IMR-90 (cell line): ENCODE results near the gene SPEF2. TPM values are rescaled to one million over a fixed set of nuclear protein-coding genes. Genes with fewer than 3 reads are reported as not detected.

Experiments used
- ATAC-seq: fragments of 200-7000 bp; cut with Tn5 transposase; 2 replicates; pipeline ENCODE4 v1.9.1; 2020; ENCODE audit warnings: low read depth, mild to moderate bottlenecking, moderate library complexity
- BruUV-seq: library from RNA; stranded (reverse); fragments of 400-500 nt; replicated peaks from 2 replicates; lab custom pipeline; 2021; lab: Mats Ljungman, UMichigan
- CTCF ChIA-PET: fragments of 300-600 bp; formaldehyde crosslinking; extraction: SDS; loops from one replicate; lab custom pipeline; 2021; ENCODE audit warnings: antibody characterized with exemption; lab: Yijun Ruan, JAX
- POLR2A ChIA-PET: fragments of 300-600 bp; sonication (Branson Sonifier 250); formaldehyde crosslinking; loops from one replicate; lab custom pipeline; 2022; ENCODE audit warnings: antibody characterized with exemption; ENCODE audit not compliant: unreplicated experiment; lab: Charles Lee
- DNase-seq: peaks from one replicate; pipeline ENCODE4 v3.0.0; 2013
- H2AFZ ChIP-seq: replicated peaks from 2 replicates; pipeline ENCODE3; 2013; ENCODE audit warnings: low read length, mild to moderate bottlenecking; ENCODE audit not compliant: poor library complexity
- H2AK5ac ChIP-seq: 2 replicates; pipeline ENCODE4 v1.6.1; 2013; ENCODE audit warnings: low read depth, low read length, inconsistent platforms
- H2AK9ac ChIP-seq: replicated peaks from 2 replicates; pipeline ENCODE3; 2013; ENCODE audit warnings: mild to moderate bottlenecking, low read depth, low read length, moderate library complexity; ENCODE audit not compliant: poor library complexity
- H2BK120ac ChIP-seq: 2 replicates; pipeline ENCODE4 v1.6.1; 2013; ENCODE audit warnings: low read depth, low read length, inconsistent platforms
- H2BK15ac ChIP-seq: 3 replicates; pipeline ENCODE4 v1.6.1; 2013; ENCODE audit warnings: low read depth, low read length, inconsistent platforms
- H2BK20ac ChIP-seq: 2 replicates; pipeline ENCODE4 v1.6.1; 2013; ENCODE audit warnings: low read depth, mild to moderate bottlenecking, inconsistent platforms, low read length, moderate library complexity
- H2BK5ac ChIP-seq: 2 replicates; pipeline ENCODE4 v1.6.1; 2013; ENCODE audit warnings: mild to moderate bottlenecking, low read depth, low read length, inconsistent platforms; ENCODE audit not compliant: poor library complexity, severe bottlenecking
- H3K14ac ChIP-seq: replicated peaks from 2 replicates; pipeline ENCODE4 v1.6.1; 2013; ENCODE audit warnings: low read depth, low read length, inconsistent platforms
- H3K18ac ChIP-seq: 2 replicates; pipeline ENCODE4 v1.6.1; 2013; ENCODE audit warnings: low read depth, low read length, control low read depth
- H3K23ac ChIP-seq: 2 replicates; pipeline ENCODE4 v1.6.1; 2013; ENCODE audit warnings: low read depth, low read length, inconsistent platforms
- H3K27ac ChIP-seq: 2 replicates; pipeline ENCODE4 v1.5.1; 2013; ENCODE audit warnings: mild to moderate bottlenecking, control low read depth, low read length; ENCODE audit not compliant: insufficient read depth
- H3K27me3 ChIP-seq: 2 replicates; pipeline ENCODE4 v1.6.1; 2013; ENCODE audit warnings: low read length; ENCODE audit not compliant: control insufficient read depth, insufficient read depth
- H3K36me3 ChIP-seq: 2 replicates; pipeline ENCODE4 v1.6.1; 2013; ENCODE audit warnings: low read length, mixed read lengths; ENCODE audit not compliant: control insufficient read depth, insufficient read depth
- H3K4ac ChIP-seq: 2 replicates; pipeline ENCODE4 v1.6.1; 2013; ENCODE audit warnings: low read depth, low read length, inconsistent platforms
- H3K4me1 ChIP-seq: 2 replicates; pipeline ENCODE4 v1.6.1; 2013; ENCODE audit warnings: low read length, mixed read lengths; ENCODE audit not compliant: control insufficient read depth, insufficient read depth
- H3K4me2 ChIP-seq: 2 replicates; pipeline ENCODE4 v1.6.1; 2013; ENCODE audit warnings: low read depth, mild to moderate bottlenecking, control low read depth, low read length, moderate library complexity
- H3K4me3 ChIP-seq: 2 replicates; pipeline ENCODE4 v1.5.1; 2013; ENCODE audit warnings: low read depth, mild to moderate bottlenecking, control low read depth, low read length, moderate library complexity; ENCODE audit not compliant: insufficient read depth
- H3K56ac ChIP-seq: 2 replicates; pipeline ENCODE4 v1.6.1; 2013; ENCODE audit warnings: low read length, inconsistent platforms; ENCODE audit not compliant: insufficient read depth; ENCODE audit errors: extremely low read depth
- H3K79me1 ChIP-seq, 2 experiments: 2 replicates each; pipeline ENCODE4 v1.6.1; 2013; ENCODE audit warnings: low read length in 2 of 2, inconsistent platforms in 1 of 2, low read depth in 1 of 2
- H3K9ac ChIP-seq: 2 replicates; pipeline ENCODE4 v1.6.1; 2013; ENCODE audit warnings: low read depth, low read length, control low read depth
- H3K9me1 ChIP-seq: 2 replicates; pipeline ENCODE4 v1.6.1; 2013; ENCODE audit warnings: low read length, inconsistent platforms; ENCODE audit not compliant: insufficient read depth
- H3K9me3 ChIP-seq: 2 replicates; pipeline ENCODE4 v1.6.1; 2013; ENCODE audit warnings: low read length; ENCODE audit not compliant: control insufficient read depth, insufficient read depth
- H4K20me1 ChIP-seq: 2 replicates; pipeline ENCODE4 v1.6.1; 2013; ENCODE audit warnings: low read length, inconsistent platforms; ENCODE audit not compliant: insufficient read depth
- H4K5ac ChIP-seq: 2 replicates; pipeline ENCODE4 v1.6.1; 2013; ENCODE audit warnings: mild to moderate bottlenecking, low read depth, low read length, control low read depth
- H4K8ac ChIP-seq, 2 experiments: 2 replicates each; pipeline ENCODE4 v1.6.1; 2013; ENCODE audit warnings: low read depth in 2 of 2, low read length in 2 of 2, control low read depth in 1 of 2, inconsistent platforms in 1 of 2
- H4K91ac ChIP-seq: 2 replicates; pipeline ENCODE4 v1.6.1; 2013; ENCODE audit warnings: low read depth, low read length, inconsistent platforms; ENCODE audit not compliant: insufficient read depth
- BHLHE40 ChIP-seq: fragments of 150-350 bp; IDR thresholded peaks from 2 replicates; pipeline ENCODE4 v1.6.1; 2016; ENCODE audit warnings: mild to moderate bottlenecking, low read depth, low read length
- CEBPB ChIP-seq: IDR thresholded peaks from 2 replicates; pipeline ENCODE4 v1.6.1; 2012; ENCODE audit warnings: low read depth, low read length, improper control_type of control experiment
- CHD1 ChIP-seq: IDR thresholded peaks from 2 replicates; pipeline ENCODE4 v1.6.1; 2012; ENCODE audit warnings: low read depth, low read length, improper control_type of control experiment
- ELK1 ChIP-seq: fragments of 150-350 bp; IDR thresholded peaks from 2 replicates; pipeline ENCODE4 v1.6.1; 2016; ENCODE audit warnings: low read depth, mild to moderate bottlenecking, low read length, moderate library complexity, borderline replicate concordance
- FOS ChIP-seq: fragments of 150-350 bp; IDR thresholded peaks from 2 replicates; pipeline ENCODE4 v1.6.1; 2016; ENCODE audit warnings: low read depth, low read length
- MAFK ChIP-seq: IDR thresholded peaks from 2 replicates; pipeline ENCODE4 v1.6.1; 2012; ENCODE audit warnings: low read depth, low read length, improper control_type of control experiment
- MAZ ChIP-seq: IDR thresholded peaks from 2 replicates; pipeline ENCODE4 v1.6.1; 2012; ENCODE audit warnings: low read depth, mild to moderate bottlenecking, low read length, improper control_type of control experiment, moderate library complexity, borderline replicate concordance
- MXI1 ChIP-seq: IDR thresholded peaks from 2 replicates; pipeline ENCODE4 v1.6.1; 2012; ENCODE audit warnings: low read depth, mild to moderate bottlenecking, low read length, moderate library complexity, borderline replicate concordance
- NFE2L2 ChIP-seq: fragments of 150-350 bp; IDR thresholded peaks from 2 replicates; pipeline ENCODE4 v1.6.1; 2016; ENCODE audit warnings: low read depth, mild to moderate bottlenecking, low read length
- POLR2A ChIP-seq: IDR thresholded peaks from 2 replicates; pipeline ENCODE4 v1.6.1; 2012; ENCODE audit warnings: mild to moderate bottlenecking, low read depth, low read length
- RAD21 ChIP-seq: IDR thresholded peaks from 2 replicates; pipeline ENCODE4 v1.6.1; 2012; ENCODE audit warnings: low read length, improper control_type of control experiment
- RCOR1 ChIP-seq: IDR thresholded peaks from 2 replicates; pipeline ENCODE4 v1.6.1; 2012; ENCODE audit warnings: mild to moderate bottlenecking, low read length, improper control_type of control experiment; ENCODE audit not compliant: insufficient replicate concordance
- RFX5 ChIP-seq: IDR thresholded peaks from 2 replicates; pipeline ENCODE4 v1.8.0; 2012; ENCODE audit warnings: low read depth, mild to moderate bottlenecking, low read length, moderate library complexity
- SMC3 ChIP-seq: fragments of 150-350 bp; IDR thresholded peaks from 2 replicates; pipeline ENCODE4 v1.6.1; 2016; ENCODE audit warnings: low read depth, mild to moderate bottlenecking, antibody characterized with exemption, low read length, moderate library complexity
- USF2 ChIP-seq: fragments of 150-350 bp; IDR thresholded peaks from 2 replicates; pipeline ENCODE4 v1.6.1; 2017; ENCODE audit warnings: mild to moderate bottlenecking, antibody characterized with exemption, low read length, low read depth
- WGBS, 2 experiments: methylation state at CpG; one replicate each; pipeline versions ENCODE4 v1.1.5 to v1.1.7; 2013; ENCODE audit warnings: missing lambda C conversion rate in 2 of 2; ENCODE audit not compliant: insufficient read length in 1 of 2; ENCODE audit errors: extremely low coverage in 2 of 2; 5-methylcytosine and 5-hydroxymethylcytosine counted together
- dilution Hi-C: fragments of 300-500 bp; cut with HindIII; formaldehyde crosslinking; loops from one replicate; pipeline ENCODE4 v1.14.3; 2018; ENCODE audit warnings: low sequenced_read_pairs; ENCODE audit not compliant: unreplicated experiment
- in situ Hi-C: fragments of 300-500 bp; cut with MboI; formaldehyde crosslinking; loops from 3 replicates; pipeline ENCODE4 v1.14.3; 2019; ENCODE audit warnings: low sequenced_read_pairs, inconsistent platforms, mixed read lengths
- intact Hi-C: fragments of 100-400 bp; cut with micrococcal nuclease; formaldehyde crosslinking; loops from 2 replicates; pipeline ENCODE4 v1.10.0; 2022
- polyA plus RNA-seq, 3 experiments: library from polyadenylated mRNA; depleted of rRNA; stranded (reverse); fragments of >200 nt; gene quantifications; 2 replicates each; pipeline ENCODE4 v1.2.3, GENCODE V29; 2012; ENCODE audit warnings: low replicate concordance in 1 of 3
- total RNA-seq: library from RNA; depleted of rRNA; stranded (reverse); fragments of >200 nt; gene quantifications from 2 replicates; pipeline ENCODE4 v1.2.3, GENCODE V29; 2012
- TF ChIP-seq, protein P1 (sequence below): conservative IDR thresholded peaks from 2 replicates; pipeline ENCODE4 v1.5.1; 2012; ENCODE audit warnings: mild to moderate bottlenecking, low read depth, low read length, improper control_type of control experiment

The SPEF2 gene
- total and polyA plus RNA-seq, 2 of the 4 experiments (the other 2 are of a cell fraction): 1.7 to 2.3 TPM

DNA sequence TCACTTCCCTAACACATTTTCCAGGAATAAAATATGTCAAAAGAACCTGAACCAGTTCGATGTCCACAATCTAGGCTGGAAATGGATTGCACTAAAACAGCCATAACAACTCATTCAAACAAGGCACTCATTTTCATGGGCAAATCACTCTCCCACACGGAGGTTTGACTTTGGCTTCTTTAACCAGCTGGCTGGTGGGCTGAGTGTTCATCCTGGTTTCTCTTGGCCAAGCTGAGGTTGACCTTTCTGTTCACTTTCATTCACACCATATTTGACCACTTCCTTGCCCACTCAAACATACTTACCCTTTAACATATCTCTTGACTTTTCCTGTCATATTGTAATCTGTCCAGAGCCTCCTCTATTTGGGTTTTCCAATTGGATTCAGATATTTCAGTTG, 244.5 kb downstream of the SPEF2 start:
- Histone ChIP-seq H2AK9ac (no peak overlapping the region), H3K27me3 (no peaks in the 10 kb centered on the region), H4K20me1 (no peaks in the 10 kb centered on the region), H3K9ac (peak overlapping the region; percentile 9; the same call in 1 of the 2 replicates), H2AK5ac (peak overlapping the region; percentile 46; the same call in 1 of the 2 replicates), H4K91ac (peak overlapping the region; percentile 77), H2BK5ac (peak overlapping the region; percentile 87), H3K23ac (peak overlapping the region; percentile 70), H3K9me1 (peaks cover 6% of the 10 kb centered on the region; the same call in 1 of the 2 replicates), H3K36me3 (peaks cover 11% of the 10 kb centered on the region), H2AFZ (no peak overlapping the region), H3K4me2 (peak overlapping the region; percentile 34; the same call in 1 of the 2 replicates), H2BK120ac (peak overlapping the region; percentile 89), H3K4me1 (peaks cover 14% of the 10 kb centered on the region), H3K27ac (peak overlapping the region; percentile 61), H2BK20ac (peak overlapping the region; percentile 83), H3K56ac (peak overlapping the region; percentile 2; the same call in 1 of the 2 replicates), H3K79me1 (peaks cover 13 to 33% of the 10 kb centered on the region in 2 experiments), H4K8ac (peak overlapping the region; percentile 21 to 91; a peak in 3 of 4 replicates), H3K18ac (peak overlapping the region; percentile 97), H2BK15ac (peak overlapping the region; percentile 67; the same call in 2 of the 3 replicates), H3K4ac (peak overlapping the region; percentile 81), H3K9me3 (no peaks in the 10 kb centered on the region), H3K4me3 (no peak overlapping the region), H4K5ac (peak overlapping the region; percentile 91), H3K14ac (peak overlapping the region; percentile 90)
- DNase-seq (no peak), ATAC-seq (no peak)
- TF ChIP-seq MXI1 (no peak), NFE2L2 (no peak), MAFK (no peak), CEBPB (no peak), USF2 (no peak), CHD1 (no peak), POLR2A (no peak), FOS (no peak), ELK1 (no peak), MAZ (no peak), RAD21 (no peak), RCOR1 (no peak), SMC3 (no peak), BHLHE40 (no peak), RFX5 (no peak)
- TF ChIP-seq, protein P1, sequence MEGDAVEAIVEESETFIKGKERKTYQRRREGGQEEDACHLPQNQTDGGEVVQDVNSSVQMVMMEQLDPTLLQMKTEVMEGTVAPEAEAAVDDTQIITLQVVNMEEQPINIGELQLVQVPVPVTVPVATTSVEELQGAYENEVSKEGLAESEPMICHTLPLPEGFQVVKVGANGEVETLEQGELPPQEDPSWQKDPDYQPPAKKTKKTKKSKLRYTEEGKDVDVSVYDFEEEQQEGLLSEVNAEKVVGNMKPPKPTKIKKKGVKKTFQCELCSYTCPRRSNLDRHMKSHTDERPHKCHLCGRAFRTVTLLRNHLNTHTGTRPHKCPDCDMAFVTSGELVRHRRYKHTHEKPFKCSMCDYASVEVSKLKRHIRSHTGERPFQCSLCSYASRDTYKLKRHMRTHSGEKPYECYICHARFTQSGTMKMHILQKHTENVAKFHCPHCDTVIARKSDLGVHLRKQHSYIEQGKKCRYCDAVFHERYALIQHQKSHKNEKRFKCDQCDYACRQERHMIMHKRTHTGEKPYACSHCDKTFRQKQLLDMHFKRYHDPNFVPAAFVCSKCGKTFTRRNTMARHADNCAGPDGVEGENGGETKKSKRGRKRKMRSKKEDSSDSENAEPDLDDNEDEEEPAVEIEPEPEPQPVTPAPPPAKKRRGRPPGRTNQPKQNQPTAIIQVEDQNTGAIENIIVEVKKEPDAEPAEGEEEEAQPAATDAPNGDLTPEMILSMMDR: no peak
- ChIA-PET POLR2A (interaction anchor here (0.6 kb wide), 1 partner anchor 84 kb away, joined by 4 read pairs; no protein-coding TSS in a partner anchor), CTCF (interaction anchor here (1.3 to 1.5 kb wide), 2 partner anchors 46 to 85 kb away, joined by 5 read pairs; no protein-coding TSS in a partner anchor)
- dilution Hi-C loops (no loop called here), intact Hi-C loops (no loop called here), in situ Hi-C loops (no loop called here)
- 90% methylated on average over 2 of the region's 2 CpGs; no CpG with 5 or more reads in 1 of the 2 experiments for WGBS, 2 experiments
- no TSS peak for BruUV-seq
